ENCODE results near the gene ACACB. TPM values are rescaled to one million over a fixed set of nuclear protein-coding genes. Genes with fewer than 3 reads are reported as not detected.

ACACB gene
- total RNA-seq, 4 donors from 2014 or later, result 5.9 to 48.4 (median 27.3) TPM

DNA sequence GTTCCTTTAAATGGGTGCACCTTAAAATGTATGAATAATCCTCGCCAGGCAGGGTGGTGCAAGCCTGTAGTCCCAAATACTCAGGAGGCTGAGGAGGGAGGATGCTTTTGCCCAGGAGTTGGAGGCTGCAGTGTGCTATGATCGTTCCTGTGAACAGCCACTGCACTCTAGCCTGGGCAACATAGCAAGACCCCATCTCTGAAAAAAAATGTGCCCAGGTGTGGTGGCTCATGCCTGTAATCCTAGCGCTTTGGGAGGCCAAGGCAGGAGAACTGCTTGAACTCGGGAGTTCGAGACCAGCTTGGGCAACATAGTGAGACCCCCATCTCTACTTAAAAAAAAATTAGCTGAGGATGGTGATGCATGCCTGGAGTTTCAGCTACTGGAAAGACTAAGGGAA lies 39.6 kb downstream of the ACACB start:
- intact Hi-C loops (cut with DNase I), result no loop called here
- Histone ChIP-seq H3K27ac (peak overlapping the region in 2 of 4 donors; percentile 83 to 90), H3K4me3 (peak overlapping the region in 3 of 4 donors; percentile 55 to 75 (median 60)), H3K4me1 (peaks cover 4 to 76% (median 11%) of the 10 kb centered on the region in 3 donors), H3K27me3 (no peaks in the 10 kb centered on the region), H3K36me3 (no peaks in the 10 kb centered on the region), H3K9me3 (no peaks in the 10 kb centered on the region)
- DNase-seq, result no peak
- WGBS, 2 donors, result 82 to 92% methylated on average over 4 to 5 of the region's 5 CpGs
- TF ChIP-seq POLR2A (IDR thresholded peaks at IDR 0.05), result no peak
- TF ChIP-seq, protein P1, sequence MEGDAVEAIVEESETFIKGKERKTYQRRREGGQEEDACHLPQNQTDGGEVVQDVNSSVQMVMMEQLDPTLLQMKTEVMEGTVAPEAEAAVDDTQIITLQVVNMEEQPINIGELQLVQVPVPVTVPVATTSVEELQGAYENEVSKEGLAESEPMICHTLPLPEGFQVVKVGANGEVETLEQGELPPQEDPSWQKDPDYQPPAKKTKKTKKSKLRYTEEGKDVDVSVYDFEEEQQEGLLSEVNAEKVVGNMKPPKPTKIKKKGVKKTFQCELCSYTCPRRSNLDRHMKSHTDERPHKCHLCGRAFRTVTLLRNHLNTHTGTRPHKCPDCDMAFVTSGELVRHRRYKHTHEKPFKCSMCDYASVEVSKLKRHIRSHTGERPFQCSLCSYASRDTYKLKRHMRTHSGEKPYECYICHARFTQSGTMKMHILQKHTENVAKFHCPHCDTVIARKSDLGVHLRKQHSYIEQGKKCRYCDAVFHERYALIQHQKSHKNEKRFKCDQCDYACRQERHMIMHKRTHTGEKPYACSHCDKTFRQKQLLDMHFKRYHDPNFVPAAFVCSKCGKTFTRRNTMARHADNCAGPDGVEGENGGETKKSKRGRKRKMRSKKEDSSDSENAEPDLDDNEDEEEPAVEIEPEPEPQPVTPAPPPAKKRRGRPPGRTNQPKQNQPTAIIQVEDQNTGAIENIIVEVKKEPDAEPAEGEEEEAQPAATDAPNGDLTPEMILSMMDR (IDR thresholded peaks at IDR 0.05), result no peak

- Histone ChIP-seq H3K4me1 (peaks cover 4 to 81% (median 11%) of the 10 kb centered on the region in 3 donors), H3K36me3 (no peaks in the 10 kb centered on the region), H3K9me3 (no peaks in the 10 kb centered on the region), H3K4me3 (peak overlapping the region in 1 of 4 donors; percentile 75), H3K27ac (peak overlapping the region in 2 of 4 donors; percentile 78 to 83), H3K27me3 (no peaks in the 10 kb centered on the region)
- TF ChIP-seq, protein P1 (IDR thresholded peaks at IDR 0.05), result no peak
- TF ChIP-seq POLR2A (IDR thresholded peaks at IDR 0.05), result no peak
- no peak for DNase-seq
- intact Hi-C loops (cut with DNase I), result no loop called here
- 96% methylated on average over 4 to 5 of the region's 5 CpGs for WGBS, 2 donors
Measured at GRCh38 chr12:109156586-109156985, 40.2 kb downstream of the ACACB start.

DNA sequence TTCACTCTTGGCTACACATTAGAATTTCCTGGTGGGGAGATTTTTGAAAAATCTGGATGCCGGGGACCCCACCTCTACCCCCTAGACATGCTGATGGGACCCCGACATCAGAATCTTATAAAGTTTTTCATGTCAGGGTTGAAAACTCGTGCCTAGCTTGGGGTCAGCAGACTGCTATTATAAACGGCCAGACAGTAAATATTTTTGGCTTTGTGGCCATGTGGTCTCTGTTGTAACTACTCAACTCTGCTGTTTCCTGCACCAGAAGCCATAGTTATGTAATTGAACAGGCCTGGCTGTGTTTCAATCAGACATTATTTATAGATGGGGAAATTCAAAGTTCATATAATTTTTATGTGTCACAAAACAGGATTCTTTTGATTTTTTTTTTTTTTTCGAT lies 41.6 kb downstream of the ACACB start:
- Histone ChIP-seq H3K4me3 (peak overlapping the region in 1 of 4 donors; percentile 19), H3K9me3 (no peaks in the 10 kb centered on the region), H3K27me3 (no peaks in the 10 kb centered on the region), H3K36me3 (no peaks in the 10 kb centered on the region), H3K27ac (peak overlapping the region in 3 of 4 donors; percentile 45 to 83 (median 78)), H3K4me1 (peaks cover 4 to 90% (median 11%) of the 10 kb centered on the region in 3 donors)
- intact Hi-C loops (cut with DNase I), result no loop called here
- no peak for TF ChIP-seq POLR2A (IDR thresholded peaks at IDR 0.05)
- TF ChIP-seq, protein P1 (IDR thresholded peaks at IDR 0.05), result no peak
- WGBS, 2 donors, result 37% methylated on average over 5 of the region's 5 CpGs
- DNase-seq, result no peak

DNA sequence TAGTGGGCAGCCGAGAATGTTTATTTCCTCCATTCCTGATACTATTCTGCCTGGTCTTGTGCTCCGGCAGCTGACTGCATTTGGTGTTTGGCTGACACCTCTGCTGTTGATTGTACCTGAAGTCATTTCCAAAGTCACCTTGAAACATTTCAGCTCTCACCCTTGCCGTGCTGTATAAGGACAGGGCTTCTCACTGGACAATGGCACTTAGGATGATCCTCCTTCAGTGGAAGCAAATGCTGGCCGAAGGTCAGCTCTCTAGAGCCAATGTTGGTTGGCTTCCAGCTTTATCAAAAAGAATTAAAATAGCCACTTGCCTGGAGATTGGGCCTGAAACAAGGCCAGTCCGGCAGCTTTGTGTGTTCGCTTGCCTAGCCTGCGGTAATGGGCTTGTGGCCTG lies 44.0 kb downstream of the ACACB start:
- no peak for TF ChIP-seq POLR2A (IDR thresholded peaks at IDR 0.05)
- TF ChIP-seq, protein P1 (IDR thresholded peaks at IDR 0.05), result no peak
- WGBS, 2 donors, result 57 to 85% methylated on average over 6 of the region's 7 CpGs
- intact Hi-C loops (cut with DNase I), result no loop called here
- peak overlapping the region in 3 of 4 donors; percentile 70 to 83 (median 78) for H3K27ac ChIP-seq
- DNase-seq, result no peak
- H3K27me3 ChIP-seq, result no peaks in the 10 kb centered on the region
- H3K4me1 ChIP-seq, result peaks cover 0 to 74% (median 11%) of the 10 kb centered on the region in 3 donors
- no peaks in the 10 kb centered on the region for H3K9me3 ChIP-seq
- H3K4me3 ChIP-seq, result peak overlapping the region in 1 of 4 donors; percentile 6
- H3K36me3 ChIP-seq, result no peaks in the 10 kb centered on the region

DNA sequence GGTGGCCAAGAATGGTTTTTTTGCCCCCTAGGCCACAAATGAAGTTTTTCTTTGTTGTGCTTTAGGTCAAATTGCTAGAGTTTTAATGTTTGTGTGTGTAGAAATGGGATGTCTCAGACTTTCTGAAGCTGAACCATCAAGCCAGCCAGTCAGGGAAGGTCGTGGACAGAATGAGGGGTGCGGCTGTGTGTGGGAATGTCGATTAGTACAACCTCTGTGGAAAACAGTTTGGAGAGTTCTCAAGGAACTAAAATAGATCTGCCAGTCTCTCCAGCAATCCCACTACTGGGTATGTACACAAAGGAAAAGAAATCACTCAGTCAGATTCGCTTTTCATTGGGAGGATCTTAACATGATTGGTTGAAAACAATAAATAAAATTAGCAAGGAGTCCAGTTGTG lies 44.5 kb downstream of the ACACB start:
- 80 to 82% methylated on average over 4 of the region's 4 CpGs for WGBS, 2 donors
- TF ChIP-seq, protein P1 (IDR thresholded peaks at IDR 0.05), result no peak
- no peak for TF ChIP-seq POLR2A (IDR thresholded peaks at IDR 0.05)
- Histone ChIP-seq H3K4me3 (peak overlapping the region in 1 of 4 donors; percentile 6), H3K9me3 (no peaks in the 10 kb centered on the region), H3K36me3 (no peaks in the 10 kb centered on the region), H3K27ac (peak overlapping the region in 3 of 4 donors; percentile 70 to 83 (median 78)), H3K27me3 (no peaks in the 10 kb centered on the region), H3K4me1 (peaks cover 0 to 70% (median 8%) of the 10 kb centered on the region in 3 donors)
- DNase-seq, result no peak
- intact Hi-C loops (cut with DNase I), result no loop called here

Measured in esophagus squamous epithelium (tissue), 5 donors.